Bronchial epithelial cell (primary cell): Measurements from ENCODE around the gene G3BP1. TPM values are rescaled to one million over a fixed set of nuclear protein-coding genes. Genes with fewer than 3 reads are reported as not detected.
"Not testable (repeated sequence)": the region's sequence is repeated elsewhere in the genome, so short reads cannot be mapped to it uniquely, and the experiment has no call there.

Source experiments
- DNase-seq: peaks from one replicate; pipeline ENCODE4 v3.0.0-alpha.2; 2010; ENCODE audit warnings: low read depth
- FAIRE-seq: peaks from 2 replicates; lab custom pipeline; 2011; peaks lifted over from hg19 to GRCh38; lab: Jason Lieb, UNC
- H3K27me3 ChIP-seq: 2 replicates; pipeline ENCODE4 v1.5.1; 2011; ENCODE audit warnings: low read length; ENCODE audit not compliant: control insufficient read depth, insufficient read depth
- H3K36me3 ChIP-seq: 2 replicates; pipeline ENCODE4 v1.5.1; 2011; ENCODE audit warnings: low read length; ENCODE audit not compliant: control insufficient read depth, insufficient read depth
- H3K4me3 ChIP-seq: 2 replicates; pipeline ENCODE4 v1.5.1; 2011; ENCODE audit warnings: mild to moderate bottlenecking, low read depth, low read length, control low read depth
- CTCF ChIP-seq: IDR thresholded peaks from 2 replicates; pipeline ENCODE4 v1.5.1; 2011; ENCODE audit warnings: mild to moderate bottlenecking, moderate library complexity, low read length, control low read depth, inconsistent platforms; ENCODE audit not compliant: insufficient read depth, severe bottlenecking
- total RNA-seq: library from RNA; depleted of rRNA; stranded (reverse); fragments of >200 nt; gene quantifications from 2 replicates; pipeline ENCODE4 v1.2.1, GENCODE V29; 2014

G3BP1 gene
- total RNA-seq, 1 donor from 2014 or later = 242 TPM

- Histone ChIP-seq H3K27me3 (no peaks in the 10 kb centered on the region), H3K36me3 (peaks cover 4% of the 10 kb centered on the region), H3K4me3 (no peak overlapping the region)
- FAIRE-seq = no peak
- no peak for DNase-seq
- no peak for TF ChIP-seq CTCF
Measured at GRCh38 chr5:151779531-151780125, 7.9 kb downstream of the G3BP1 start.

GRCh38 chr5:151780348-151780747 lies 8.6 kb downstream of the G3BP1 start:
- Histone ChIP-seq H3K27me3 (no peaks in the 10 kb centered on the region), H3K4me3 (no peak overlapping the region), H3K36me3 (peaks cover 4% of the 10 kb centered on the region)
- FAIRE-seq (no peak), DNase-seq (no peak)
- TF ChIP-seq CTCF = no peak

- FAIRE-seq = no peak
- no peak for DNase-seq
- TF ChIP-seq CTCF = no peak
- H3K4me3 ChIP-seq = no peak overlapping the region
- peaks cover 4% of the 10 kb centered on the region for H3K36me3 ChIP-seq
- no peaks in the 10 kb centered on the region for H3K27me3 ChIP-seq
Measured at GRCh38 chr5:151781201-151781600, 9.4 kb downstream of the G3BP1 start.

- FAIRE-seq, H3K36me3 ChIP-seq, DNase-seq, H3K27me3 ChIP-seq, H3K4me3 ChIP-seq: not testable (repeated sequence)
Measured at GRCh38 chr5:151783664-151784063, 11.9 kb downstream of the G3BP1 start.

GRCh38 chr5:151784141-151784540 lies 12.4 kb downstream of the G3BP1 start:
- no peak for TF ChIP-seq CTCF
- no peaks in the 10 kb centered on the region for H3K27me3 ChIP-seq
- DNase-seq = no peak
- FAIRE-seq = no peak
- H3K36me3 ChIP-seq = peaks cover 2% of the 10 kb centered on the region
- H3K4me3 ChIP-seq = no peak overlapping the region

- no peak for TF ChIP-seq CTCF
Measured at GRCh38 chr5:151786468-151786867, 14.7 kb downstream of the G3BP1 start.

More at GRCh38 chr5:151786468-151786867, 14.7 kb downstream of the G3BP1 start:
- H3K36me3 ChIP-seq = peaks cover 5% of the 10 kb centered on the region
- no peak overlapping the region for H3K4me3 ChIP-seq
- no peaks in the 10 kb centered on the region for H3K27me3 ChIP-seq
- FAIRE-seq (no peak), DNase-seq (no peak)
